ENCODE data around the gene DNAH17.

Gene DNAH17

GRCh38 chr17:78602246-78602645 lies 25.1 kb upstream of the DNAH17 start:
- FAIRE-seq (no peak), DNase-seq (ENCODE audit: insufficient read length) (no peak)
- TF ChIP-seq POLR2A (IDR thresholded peaks at IDR 0.05; ENCODE audit: low read depth, low read length) (no peak), TAF1 (IDR thresholded peaks at IDR 0.05; ENCODE audit: borderline replicate concordance, low read depth, low read length) (no peak)

DNA sequence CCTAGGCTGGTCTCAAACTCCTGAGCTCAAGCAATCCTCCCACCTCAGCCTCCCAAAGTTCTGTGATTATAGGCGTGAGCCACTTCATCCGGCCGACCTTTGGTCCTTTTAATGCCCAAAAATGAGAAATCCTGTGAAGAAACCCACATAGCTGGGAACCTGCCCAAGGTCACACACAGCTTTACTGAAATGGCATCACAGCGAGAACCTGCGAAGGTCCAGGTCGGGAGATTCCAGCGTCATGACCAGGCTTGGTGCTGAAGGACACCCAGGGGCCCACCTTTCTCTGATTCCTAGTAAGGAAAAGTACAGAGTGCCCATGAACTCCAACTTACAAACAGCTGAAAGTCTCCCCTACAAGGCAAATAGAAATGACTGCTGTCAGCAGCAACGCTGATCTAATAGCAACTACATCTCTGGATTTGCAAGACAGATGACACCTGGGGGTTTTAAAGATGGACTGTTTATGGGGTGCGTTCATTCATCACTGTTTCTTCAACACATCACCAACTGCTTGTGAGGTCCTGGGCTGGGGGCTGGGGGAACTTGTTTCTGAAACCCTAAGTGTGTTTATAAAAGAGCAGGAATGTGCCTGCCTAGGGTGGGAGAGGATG lies 24.5 kb upstream of the DNAH17 start:
- DNase-seq (ENCODE audit: insufficient read length) (no peak), FAIRE-seq (no peak)
- TF ChIP-seq POLR2A (IDR thresholded peaks at IDR 0.05; ENCODE audit: low read depth, low read length) (no peak), TAF1 (IDR thresholded peaks at IDR 0.05; ENCODE audit: borderline replicate concordance, low read depth, low read length) (no peak), POLR2AphosphoS5 (IDR thresholded peaks at IDR 0.05; ENCODE audit: low read depth, low read length) (no peak)

DNA sequence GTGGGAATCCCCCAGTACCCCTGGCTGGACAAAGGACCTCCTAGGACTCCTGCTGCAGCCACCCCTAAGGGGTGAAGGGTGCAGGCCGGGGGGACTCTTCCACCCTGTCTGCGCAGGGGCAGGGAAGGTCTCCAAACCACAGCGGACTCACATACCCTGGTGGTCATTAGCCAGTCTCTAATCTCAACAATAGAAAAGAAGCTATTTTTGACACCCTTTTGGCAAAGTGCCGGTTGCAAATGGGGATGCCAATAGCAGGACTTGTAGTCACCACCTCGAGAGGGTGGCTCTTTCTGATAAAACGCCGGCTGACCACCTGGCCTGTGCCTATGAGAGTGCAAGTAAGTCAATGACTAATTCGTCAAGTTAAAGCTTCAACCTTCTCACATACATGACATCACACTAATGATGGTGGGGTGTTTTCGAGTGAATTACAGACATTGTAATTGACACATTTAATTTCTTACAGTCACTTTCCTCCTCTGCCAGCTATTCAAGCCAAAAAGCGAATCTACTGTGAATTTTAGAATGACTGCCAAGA lies 23.1 kb upstream of the DNAH17 start:
- TF ChIP-seq TAF1 (IDR thresholded peaks at IDR 0.05; ENCODE audit: borderline replicate concordance, low read depth, low read length) (no peak), POLR2A (IDR thresholded peaks at IDR 0.05; ENCODE audit: low read depth, low read length) (no peak), POLR2AphosphoS5 (IDR thresholded peaks at IDR 0.05; ENCODE audit: low read depth, low read length) (no peak)
- FAIRE-seq (no peak), DNase-seq (ENCODE audit: insufficient read length) (no peak)

GRCh38 chr17:78599419-78599818 lies 22.2 kb upstream of the DNAH17 start:
- DNase-seq (ENCODE audit: insufficient read length) (no peak), FAIRE-seq (no peak)
- TF ChIP-seq POLR2A (IDR thresholded peaks at IDR 0.05; ENCODE audit: low read depth, low read length), result no peak
- no peak for TF ChIP-seq POLR2AphosphoS5 (IDR thresholded peaks at IDR 0.05; ENCODE audit: low read depth, low read length)
- TF ChIP-seq TAF1 (IDR thresholded peaks at IDR 0.05; ENCODE audit: borderline replicate concordance, low read depth, low read length), result no peak

GRCh38 chr17:78598013-78598471 lies 20.8 kb upstream of the DNAH17 start:
- TF ChIP-seq TAF1 (IDR thresholded peaks at IDR 0.05; ENCODE audit: borderline replicate concordance, low read depth, low read length) (no peak), POLR2AphosphoS5 (IDR thresholded peaks at IDR 0.05; ENCODE audit: low read depth, low read length) (no peak), POLR2A (IDR thresholded peaks at IDR 0.05; ENCODE audit: low read depth, low read length) (no peak)
- DNase-seq (ENCODE audit: insufficient read length), result no peak
- FAIRE-seq, result no peak

DNA sequence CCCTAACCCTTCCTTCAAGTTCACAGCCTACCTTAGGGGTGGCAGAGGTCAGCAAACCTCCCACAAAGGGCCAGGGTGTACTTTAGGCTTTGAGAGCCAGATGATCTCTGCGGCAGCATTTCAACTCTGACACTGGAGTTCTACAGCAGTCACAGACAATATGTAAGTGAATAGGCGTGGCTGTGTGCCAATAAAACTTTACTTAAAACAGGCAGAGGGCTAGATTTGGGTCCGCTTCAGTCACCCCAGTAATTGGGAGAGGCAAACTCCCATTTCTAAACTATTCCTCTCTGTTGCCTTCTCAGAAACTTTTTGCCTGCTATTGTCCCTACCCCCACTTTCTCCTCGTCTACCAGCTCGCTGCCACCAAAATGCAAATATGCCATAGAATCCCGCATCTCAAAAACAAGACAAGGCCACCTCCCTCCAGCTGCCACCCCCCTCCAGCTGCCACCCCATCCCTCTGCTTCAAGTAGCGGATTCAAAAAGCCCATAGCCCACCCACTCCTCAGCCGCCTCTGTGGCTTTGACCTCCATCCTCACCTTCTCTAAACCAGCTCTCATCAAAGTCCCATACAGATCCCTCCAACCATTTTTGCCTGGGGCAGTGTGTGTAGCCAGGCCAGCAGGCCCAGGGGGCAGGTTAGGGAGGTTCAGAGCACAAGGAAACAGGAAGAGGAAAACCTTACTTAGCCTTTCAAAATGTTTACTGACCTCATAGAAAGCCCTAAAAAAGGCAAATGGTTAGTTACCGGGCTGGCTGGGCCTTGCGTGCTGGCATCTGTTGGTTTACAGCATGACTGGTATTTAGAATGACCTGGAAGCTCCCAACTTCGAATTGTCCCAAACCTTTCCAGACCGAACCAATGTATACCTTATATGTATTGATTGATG lies 19.9 kb upstream of the DNAH17 start:
- FAIRE-seq (no peak), DNase-seq (ENCODE audit: insufficient read length) (no peak)
- TF ChIP-seq POLR2AphosphoS5 (IDR thresholded peaks at IDR 0.05; ENCODE audit: low read depth, low read length), result no peak
- TF ChIP-seq POLR2A (IDR thresholded peaks at IDR 0.05; ENCODE audit: low read depth, low read length), result no peak
- no peak for TF ChIP-seq TAF1 (IDR thresholded peaks at IDR 0.05; ENCODE audit: borderline replicate concordance, low read depth, low read length)

DNA sequence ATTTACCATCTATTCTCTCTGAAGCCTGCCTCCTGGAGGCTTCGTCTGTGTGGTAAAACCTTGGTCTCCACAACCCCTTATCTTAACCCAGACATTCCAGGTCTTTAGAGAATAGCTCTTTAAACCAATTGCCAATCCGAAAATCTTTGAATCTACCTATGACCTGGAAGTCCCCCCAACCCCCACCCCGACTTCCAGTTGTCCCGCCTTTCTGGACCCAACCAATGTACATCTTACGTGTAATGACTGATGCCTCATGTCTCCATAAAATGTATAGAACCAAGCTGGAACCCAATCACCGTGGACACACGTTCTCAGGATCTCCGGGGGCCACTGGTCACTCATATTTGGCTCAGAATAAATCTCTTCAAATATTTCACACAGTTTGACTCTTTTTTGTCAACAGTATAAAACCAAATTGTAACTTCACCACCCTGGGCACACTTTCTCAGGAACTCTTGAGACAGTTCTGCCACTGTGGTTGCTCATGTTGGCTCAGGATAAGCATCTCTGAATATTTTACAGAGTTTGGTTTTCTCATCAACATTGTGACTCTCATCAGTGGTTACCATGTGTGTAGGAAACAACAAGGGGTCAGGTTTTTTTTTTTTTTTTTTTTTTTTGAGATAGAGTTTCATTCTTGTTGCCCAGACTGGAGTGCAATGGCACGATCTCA lies 18.1 kb upstream of the DNAH17 start:
- DNase-seq (ENCODE audit: insufficient read length), result no peak
- no peak for FAIRE-seq
- TF ChIP-seq TAF1 (IDR thresholded peaks at IDR 0.05; ENCODE audit: borderline replicate concordance, low read depth, low read length) (no peak), POLR2AphosphoS5 (IDR thresholded peaks at IDR 0.05; ENCODE audit: low read depth, low read length) (no peak), POLR2A (IDR thresholded peaks at IDR 0.05; ENCODE audit: low read depth, low read length) (no peak)

DNA sequence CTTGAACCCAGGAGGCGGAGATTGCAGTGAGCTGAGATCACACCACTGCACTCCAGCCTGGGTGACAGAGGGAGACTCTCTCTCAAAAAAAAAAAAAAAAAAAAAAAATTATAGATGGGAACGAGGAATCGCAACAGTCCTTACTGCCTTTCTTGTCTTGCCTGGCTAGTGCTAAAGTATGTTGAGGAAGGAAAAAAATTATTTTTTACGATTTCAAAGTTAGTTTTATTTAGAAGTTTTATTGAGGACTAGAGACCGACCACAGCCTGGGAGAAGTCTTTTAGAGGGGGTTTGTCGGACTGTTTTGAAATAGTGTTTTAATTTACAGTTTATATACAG lies 15.8 kb upstream of the DNAH17 start:
- no peak for TF ChIP-seq POLR2A (IDR thresholded peaks at IDR 0.05; ENCODE audit: low read depth, low read length)
- TF ChIP-seq TAF1 (IDR thresholded peaks at IDR 0.05; ENCODE audit: borderline replicate concordance, low read depth, low read length), result no peak
- TF ChIP-seq POLR2AphosphoS5 (IDR thresholded peaks at IDR 0.05; ENCODE audit: low read depth, low read length), result no peak
- DNase-seq (ENCODE audit: insufficient read length) (no peak), FAIRE-seq (no peak)

GRCh38 chr17:78591263-78591671 lies 14.1 kb upstream of the DNAH17 start:
- DNase-seq (ENCODE audit: insufficient read length), result no peak
- FAIRE-seq, result no peak
- TF ChIP-seq TAF1 (IDR thresholded peaks at IDR 0.05; ENCODE audit: borderline replicate concordance, low read depth, low read length), result no peak
- no peak for TF ChIP-seq POLR2A (IDR thresholded peaks at IDR 0.05; ENCODE audit: low read depth, low read length)
- TF ChIP-seq POLR2AphosphoS5 (IDR thresholded peaks at IDR 0.05; ENCODE audit: low read depth, low read length), result no peak

DNA sequence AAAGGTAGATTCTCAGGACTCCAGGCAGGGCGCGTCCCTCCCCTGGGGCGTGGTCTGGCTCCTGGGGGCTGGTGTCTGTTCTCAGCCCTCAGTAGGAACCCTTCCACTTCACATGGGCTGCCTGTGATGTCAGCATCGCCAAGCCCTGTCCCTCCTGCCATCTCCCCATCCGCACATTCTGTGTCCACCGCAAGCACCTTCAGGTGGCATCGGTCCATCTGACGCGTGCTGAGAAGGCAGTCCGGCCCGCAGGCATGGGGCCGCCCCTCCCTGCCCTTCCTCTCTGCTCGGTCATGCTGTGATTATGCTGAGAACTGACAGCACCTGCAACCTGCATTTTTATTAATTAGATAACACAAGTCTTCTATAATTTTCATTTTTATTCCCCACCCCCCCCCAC lies 12.7 kb upstream of the DNAH17 start:
- no peak for FAIRE-seq
- TF ChIP-seq POLR2A (IDR thresholded peaks at IDR 0.05; ENCODE audit: low read depth, low read length), result no peak
- no peak for TF ChIP-seq POLR2AphosphoS5 (IDR thresholded peaks at IDR 0.05; ENCODE audit: low read depth, low read length)
- no peak for TF ChIP-seq TAF1 (IDR thresholded peaks at IDR 0.05; ENCODE audit: borderline replicate concordance, low read depth, low read length)
- no peak for DNase-seq (ENCODE audit: insufficient read length)

DNA sequence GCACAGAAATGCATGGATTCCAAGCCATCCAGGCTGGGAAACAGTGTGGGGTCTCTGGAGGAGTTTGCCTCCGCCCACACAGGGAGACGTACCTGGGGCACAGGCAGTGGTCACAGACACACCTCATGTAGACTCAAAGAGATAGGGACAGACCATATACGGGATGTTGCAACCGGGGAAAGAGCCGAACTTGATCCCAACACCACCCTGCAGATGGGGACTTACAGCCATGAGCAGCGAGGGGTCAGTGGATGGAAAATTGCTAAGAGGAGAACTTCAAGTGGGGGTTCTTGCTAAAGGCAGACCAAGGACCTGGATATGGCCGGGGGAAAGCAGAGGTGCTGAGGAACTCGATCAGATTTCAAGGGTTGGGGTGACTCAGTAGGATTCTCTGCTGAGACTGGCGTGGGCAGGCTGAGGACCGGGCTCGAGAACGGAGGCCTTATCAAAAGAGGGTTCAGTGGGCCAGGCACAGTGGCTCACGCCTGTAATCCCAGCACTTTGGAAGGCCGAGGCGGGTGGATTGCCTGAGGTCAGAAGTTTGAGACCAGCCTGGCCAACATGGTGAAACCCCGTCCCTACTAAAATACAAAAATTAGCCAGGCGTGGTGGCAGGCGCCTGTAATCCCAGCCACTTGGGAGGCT lies 12.0 kb upstream of the DNAH17 start:
- FAIRE-seq (no peak), DNase-seq (ENCODE audit: insufficient read length) (no peak)
- TF ChIP-seq TAF1 (IDR thresholded peaks at IDR 0.05; ENCODE audit: borderline replicate concordance, low read depth, low read length) (no peak), POLR2AphosphoS5 (IDR thresholded peaks at IDR 0.05; ENCODE audit: low read depth, low read length) (no peak), POLR2A (IDR thresholded peaks at IDR 0.05; ENCODE audit: low read depth, low read length) (no peak)

All from GM12892 (cell line).